HG03025 (cell line): Measurements from ENCODE around the gene PAWR.
"Not testable (repeated sequence)": the region's sequence is repeated elsewhere in the genome, so short reads cannot be mapped to it uniquely, and the experiment has no call there.

Source experiments
- ATAC-seq: cut with Tn5 transposase; IDR thresholded peaks from one replicate; pipeline ENCODE4 v1.9.1; 2021; ENCODE audit warnings: mild to moderate bottlenecking, moderate library complexity; ENCODE audit not compliant: unreplicated experiment, low FRiP score

PAWR gene

DNA sequence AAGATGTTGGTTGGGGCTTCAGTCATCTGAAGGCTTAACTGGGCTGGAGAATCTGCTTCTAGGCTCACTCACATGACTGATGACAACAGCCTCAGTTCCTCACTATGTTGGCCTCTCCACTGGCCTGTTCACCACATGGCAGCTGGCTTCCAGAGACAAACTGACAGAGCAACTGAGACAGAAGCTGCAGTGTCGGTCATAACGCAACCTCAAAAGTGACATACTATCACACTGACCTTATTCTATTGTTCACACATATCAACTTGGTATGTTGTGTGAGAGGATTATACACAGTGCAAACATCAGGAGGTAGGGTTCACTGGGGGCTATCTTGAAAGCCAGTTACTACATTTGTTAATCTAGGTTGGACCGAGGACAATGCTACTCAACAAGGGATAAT is 92.9 kb downstream of the PAWR start:
- no peak for ATAC-seq

DNA sequence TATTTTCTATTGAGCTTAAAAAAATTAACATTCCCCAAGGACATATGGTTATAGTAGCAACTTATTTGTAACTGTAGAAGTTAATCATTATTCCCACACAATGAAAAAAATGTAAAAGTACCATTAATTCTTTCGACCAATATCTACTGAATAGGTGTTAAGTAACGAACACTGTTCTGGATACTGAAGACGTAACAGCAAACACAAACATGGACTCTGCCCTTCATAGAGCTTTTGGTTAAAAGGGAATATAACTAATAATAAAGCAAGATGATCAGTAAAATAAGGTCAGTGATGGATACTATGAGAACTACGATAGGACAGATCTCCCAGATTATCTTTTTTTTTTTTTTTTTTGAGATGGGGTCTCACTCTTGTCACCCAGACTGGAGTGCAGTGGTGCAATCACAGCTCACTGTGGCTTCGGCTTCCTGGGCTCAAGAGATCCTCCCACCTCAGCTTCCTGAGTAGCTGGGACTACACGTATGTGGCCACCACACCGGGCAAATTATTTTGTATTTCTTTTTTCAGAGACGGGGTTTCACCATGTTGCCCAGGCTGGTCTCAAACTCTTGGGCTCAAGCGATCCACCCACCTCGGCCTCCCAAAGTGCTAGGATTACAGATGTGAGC is 93.9 kb downstream of the PAWR start:
- no peak for ATAC-seq

DNA sequence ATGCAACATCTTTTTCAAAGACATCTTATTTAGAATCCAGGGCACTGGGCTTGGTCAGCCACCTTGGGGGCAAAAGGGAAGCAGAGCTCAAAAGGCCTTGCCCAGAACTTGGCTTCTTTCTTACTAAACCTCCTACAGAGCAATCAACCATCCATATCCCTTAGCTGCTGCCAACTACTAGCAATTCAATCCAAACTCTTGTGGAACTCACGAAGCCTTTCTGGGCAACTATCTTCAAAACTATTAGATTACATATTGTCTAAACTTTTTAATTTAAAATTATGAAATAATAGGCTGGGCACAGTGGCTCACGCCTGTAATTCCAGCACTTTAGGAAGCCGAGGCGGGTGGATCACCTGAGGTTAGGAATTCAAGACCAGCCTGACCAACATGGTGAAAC is 95.5 kb downstream of the PAWR start:
- ATAC-seq, result no peak

DNA sequence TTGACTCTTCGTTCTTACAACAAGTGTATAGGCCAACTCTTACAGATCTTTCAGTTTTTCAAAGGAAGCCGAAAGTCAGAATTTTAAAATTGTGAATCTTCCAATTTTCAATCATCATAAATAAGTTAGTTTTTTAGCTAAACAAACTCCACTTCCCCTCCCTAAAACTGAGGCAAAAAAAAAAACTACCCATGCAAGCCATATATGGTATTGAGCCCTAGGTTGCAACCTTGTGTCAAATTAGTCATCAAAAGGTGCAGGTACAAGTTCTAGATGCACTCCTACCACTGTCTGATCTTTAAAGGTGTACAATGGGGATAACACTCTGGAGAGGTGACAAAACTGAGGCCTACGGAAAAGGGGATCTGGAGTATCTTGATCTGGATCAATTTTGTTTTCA is 97.9 kb downstream of the PAWR start:
- ATAC-seq, result no peak

DNA sequence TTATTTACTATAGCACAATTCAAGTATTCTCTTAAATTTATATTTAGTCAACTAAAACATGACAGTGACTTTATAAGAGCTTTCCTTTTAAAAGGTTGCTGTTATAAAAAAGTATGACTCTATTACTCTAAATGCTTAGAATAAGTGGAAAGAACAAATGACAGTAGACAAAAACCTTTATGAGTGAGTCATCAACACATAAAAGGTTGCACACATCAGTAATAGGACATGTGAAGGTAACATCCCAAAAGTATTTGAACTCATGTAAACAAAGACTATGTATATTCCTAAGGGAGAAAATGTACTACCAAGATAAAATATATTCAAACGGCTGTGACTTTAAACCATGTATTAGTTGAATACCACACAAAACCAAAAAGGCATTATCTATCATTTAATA is 98.8 kb downstream of the PAWR start:
- ATAC-seq, result no peak

DNA sequence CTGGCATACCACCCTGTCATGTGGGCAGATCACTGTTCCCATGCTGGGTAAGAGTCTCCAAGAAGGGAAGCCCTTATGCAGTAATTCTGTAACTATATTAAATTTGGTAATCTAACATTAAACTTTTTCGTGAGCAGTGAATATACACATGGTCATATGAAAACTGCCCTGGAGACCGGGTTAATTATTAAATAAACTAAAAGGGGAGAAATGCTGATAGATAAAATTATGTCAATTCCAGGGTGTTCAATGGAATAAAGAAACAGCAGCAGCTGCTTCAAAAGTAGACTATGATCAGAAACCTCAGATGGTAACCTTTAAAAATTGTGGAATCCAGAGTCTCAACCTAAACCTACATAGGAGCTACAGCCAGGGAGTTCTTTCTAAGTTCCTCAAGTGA is 100.0 kb downstream of the PAWR start:
- no peak for ATAC-seq

DNA sequence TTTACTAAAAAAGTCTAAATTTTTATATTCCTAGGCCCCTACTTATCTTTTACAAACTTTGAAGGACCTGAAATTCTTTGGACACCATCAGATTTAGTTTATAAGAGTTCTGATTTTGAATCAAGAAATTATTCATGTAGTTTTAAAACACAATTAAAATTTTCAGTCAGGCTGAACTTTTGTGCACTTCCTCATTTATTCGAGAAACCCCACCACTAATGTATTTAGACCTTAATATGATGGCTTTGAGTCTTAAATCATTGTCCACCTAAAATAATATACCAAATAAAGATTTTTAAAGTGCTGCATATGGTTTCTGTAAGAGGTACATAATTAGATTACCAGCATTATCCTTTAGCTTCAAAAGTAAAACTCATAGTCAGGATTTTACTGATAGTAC is 103.4 kb downstream of the PAWR start:
- no peak for ATAC-seq

DNA sequence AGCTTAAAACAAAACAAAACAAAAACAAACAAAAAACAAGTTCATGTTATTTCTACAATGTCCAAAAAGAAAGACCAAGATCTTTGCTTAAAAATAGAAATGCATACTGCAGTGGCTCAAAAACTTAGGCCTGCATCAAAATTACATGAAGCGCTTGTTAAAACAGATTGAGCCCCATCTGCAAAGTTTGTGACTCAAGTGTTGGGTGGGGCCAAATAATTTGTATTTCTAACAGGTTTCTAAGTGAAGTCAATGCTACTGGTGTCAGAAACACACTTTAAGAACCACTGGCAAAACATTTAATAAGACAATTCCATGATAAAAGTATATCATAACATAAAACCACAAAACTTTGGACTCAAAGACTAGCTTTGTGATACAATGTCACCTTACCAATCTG is 105.6 kb downstream of the PAWR start:
- ATAC-seq, result no peak

DNA sequence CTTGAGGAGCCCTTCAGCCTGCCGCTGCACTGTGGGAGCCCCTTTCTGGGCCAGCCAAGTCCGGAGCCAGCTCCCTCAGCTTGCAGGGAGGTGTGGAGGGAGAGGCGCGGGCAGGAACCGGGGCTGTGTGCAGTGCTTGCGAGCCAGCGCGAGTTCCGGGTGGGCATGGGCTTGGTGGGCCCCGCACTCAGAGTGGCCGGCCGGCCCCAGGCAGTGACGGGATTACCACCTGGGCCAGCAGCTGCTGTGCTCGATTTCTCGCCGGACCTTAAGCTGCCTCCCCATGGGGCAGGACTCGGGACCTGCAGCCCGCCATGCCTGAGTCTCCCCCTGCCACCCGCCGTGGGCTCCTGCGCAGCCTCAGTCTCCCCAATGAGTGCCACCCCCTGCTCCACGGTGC is 116.9 kb downstream of the PAWR start:
- no peak for ATAC-seq

DNA sequence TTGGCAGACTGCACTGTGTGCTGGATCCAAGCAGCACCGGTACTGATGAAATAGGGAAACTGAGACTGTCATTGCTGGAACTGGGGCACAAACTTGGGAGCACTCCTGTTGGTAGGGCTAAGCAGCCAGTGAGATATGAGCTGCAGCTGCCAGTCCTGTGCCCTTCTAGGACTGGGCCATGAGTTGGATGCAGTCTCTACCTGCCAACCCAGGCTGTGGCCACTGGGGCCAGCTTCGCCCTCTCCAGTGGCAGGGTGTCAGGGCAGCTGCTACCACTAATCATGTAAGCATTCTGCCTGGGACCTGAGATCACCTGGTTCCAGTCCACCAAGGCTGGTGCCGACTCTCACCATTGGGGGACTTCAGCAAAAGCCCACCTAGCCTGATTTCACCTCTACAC is 121.1 kb downstream of the PAWR start:
- no peak for ATAC-seq

DNA sequence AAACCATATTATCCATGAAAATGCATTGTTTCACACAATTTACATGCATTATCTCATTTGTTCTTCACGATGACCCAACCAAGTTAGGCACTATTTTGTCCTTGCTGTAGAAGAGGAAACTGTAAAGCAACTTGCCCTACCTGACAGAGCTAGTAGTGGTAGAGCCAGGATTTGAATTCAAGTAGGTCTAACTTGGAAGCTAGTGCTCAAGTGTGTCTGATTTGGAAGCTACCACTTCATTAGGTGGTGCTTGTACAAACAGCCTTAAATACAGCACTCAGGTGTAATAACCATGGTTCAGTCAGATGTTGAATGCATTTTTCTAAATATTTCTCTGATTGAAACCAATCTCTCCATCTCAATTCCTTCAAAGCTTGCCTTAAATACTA is 123.6 kb downstream of the PAWR start:
- ATAC-seq, result no peak

DNA sequence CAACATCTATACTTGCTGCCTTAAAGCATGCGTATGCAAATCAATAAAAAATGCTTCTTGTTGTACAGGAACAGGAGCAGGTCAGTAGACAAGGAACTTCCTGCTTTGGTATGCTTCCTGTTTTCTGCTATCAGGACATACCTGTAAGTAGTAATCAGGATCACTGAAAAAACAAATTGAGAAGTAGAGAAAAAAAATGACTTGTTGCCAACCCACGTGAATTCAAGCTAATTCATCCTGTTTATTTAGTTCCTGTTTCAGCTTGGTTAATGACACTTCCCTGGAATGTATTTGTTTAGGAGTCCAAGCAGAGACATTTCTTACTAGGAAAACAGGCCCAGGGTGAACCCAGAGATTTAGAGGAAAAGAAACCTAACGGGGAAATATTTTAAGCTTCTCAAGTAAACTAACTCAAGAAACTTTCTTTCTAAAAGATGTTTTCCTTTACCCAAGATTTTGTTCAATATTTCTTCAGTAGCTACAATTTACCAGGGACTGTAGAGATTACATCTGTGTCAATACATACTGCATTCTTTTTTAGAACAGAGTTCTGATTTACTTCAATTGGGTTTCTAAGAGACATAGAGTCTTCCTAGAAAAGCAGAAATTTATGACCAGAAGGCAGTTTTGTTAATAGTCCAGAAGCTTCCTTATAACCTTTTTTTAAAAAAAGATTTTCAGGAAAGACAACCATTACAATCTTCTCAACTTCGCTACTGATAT is 124.2 kb downstream of the PAWR start:
- ATAC-seq, result no peak

DNA sequence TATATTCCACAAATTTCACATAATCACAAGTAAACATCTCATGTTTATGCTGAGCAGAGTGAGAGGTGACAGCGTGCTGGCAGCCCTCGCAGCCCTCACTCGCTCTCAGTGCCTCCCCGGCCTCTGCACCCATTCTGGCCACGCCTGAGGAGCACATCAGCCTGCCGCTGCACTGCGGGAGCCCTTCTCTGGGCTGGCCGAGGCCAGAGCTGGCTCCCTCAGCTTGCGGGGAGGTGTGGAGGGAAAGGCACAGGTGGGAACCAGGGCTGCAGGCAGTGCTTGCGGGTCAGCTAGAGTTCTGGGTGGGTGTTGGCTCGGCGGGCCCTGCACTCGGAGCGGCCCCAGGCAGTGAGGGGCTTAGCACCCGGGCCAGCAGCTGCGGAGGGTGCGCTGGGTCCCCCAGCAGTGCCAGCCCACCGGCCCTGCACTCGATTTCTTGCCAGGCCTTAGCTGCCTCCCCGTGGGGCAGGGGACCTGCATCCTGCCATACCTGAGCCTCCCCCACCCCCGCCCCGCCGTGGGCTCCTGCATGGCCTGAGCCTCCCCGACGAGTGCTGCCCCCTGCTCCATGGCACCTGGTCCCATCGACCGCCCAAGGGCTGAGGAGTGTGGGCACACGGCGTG is 125.9 kb downstream of the PAWR start:
- not testable (repeated sequence) for ATAC-seq

DNA sequence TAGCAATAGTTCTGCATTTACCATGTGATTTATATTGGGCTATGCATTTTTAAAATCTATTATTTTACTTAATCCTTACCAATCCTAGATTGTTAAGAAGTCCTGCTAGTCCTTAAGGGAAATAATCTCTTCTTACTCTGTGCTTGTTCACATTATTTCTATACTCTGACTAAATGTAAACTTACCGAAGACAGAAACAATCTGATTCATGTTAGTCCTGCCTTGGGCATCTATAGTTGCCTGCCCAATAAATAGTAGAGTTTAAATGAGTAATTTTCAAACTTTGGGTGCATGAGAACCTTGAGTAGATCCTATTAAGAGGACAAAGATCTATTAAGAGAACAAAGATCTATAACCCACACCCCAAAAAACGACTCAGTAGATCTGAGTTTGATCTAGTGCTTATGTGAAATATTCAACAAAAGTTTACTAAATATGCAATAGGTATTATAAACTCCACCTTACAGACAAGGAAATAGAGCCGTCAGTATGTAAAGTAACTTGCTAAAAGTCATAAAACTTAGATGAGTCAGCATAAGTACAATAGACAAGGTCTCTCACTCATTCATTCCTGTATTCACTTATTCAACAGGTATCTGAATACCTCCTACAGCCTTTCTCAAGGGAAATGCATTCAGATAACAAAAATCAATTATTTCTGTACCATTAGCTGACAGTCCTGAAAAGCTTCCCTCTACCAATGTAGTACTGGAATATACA is 127.6 kb downstream of the PAWR start:
- ATAC-seq, result no peak

DNA sequence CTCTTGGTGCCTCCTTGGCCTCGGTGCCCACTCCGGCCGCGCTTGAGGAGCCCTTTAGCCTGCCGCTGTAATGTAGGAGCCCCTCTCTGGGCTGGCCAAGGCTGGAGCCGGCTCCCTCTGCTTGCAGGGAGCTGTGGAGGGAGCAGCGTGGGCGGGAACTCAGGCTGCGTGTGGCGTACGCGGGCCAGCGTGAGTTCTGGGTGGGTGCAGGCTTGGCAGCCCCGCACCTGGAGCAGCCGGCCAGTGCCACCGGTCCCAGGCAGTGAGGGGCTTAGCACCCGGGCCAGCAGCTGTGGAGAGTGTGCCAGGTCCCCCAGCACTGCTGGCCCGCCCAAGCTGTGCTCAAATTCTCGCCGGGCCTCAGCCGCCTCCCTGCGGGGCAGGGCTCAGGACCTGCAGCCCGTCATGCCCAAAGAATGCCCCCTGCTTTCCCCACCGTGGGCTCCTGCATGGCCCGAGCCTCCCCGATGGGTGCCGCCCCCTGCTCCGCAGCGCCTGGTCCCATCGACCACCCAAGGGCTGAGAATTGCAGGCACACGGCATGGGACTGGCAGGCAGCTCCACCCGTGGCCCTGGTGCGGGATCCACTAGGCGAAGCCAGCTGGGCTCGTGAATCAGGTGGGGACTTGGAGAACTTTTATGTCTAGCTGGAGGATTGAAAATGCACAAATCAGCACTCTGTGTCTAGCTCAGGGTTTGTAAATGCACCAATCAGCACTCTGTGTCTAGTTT is 129.2 kb downstream of the PAWR start:
- ATAC-seq, result no peak

DNA sequence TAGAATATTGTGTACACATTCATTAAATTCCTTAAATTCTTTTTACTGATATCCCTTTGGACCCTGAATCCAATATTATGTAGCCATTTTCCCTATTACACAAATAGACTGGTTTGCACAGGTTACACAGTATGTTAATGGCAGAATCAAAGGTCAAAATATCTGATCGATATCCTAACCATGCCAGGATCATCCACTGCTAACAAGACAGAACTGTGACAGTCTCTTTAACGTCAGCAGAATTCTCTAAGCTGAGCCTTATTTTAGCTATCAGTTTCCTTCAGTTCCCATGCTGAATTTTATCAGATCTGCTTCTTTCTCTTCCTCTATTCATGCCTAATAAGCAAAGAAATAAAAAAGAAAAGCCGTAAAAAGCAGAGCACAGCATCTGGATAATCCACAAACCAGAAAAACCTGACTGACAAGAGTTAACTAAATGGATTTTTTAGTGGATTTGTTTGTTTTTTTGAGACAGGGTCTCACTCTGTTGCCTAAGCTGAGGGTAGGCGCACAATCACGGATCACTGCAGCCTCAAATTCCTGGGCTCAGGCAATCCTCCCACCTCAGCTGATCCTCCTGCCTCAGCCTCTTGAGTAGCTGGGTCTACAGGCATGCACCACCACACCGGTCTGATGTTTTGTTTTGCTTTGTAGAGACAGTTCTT is 130.4 kb downstream of the PAWR start:
- no peak for ATAC-seq

DNA sequence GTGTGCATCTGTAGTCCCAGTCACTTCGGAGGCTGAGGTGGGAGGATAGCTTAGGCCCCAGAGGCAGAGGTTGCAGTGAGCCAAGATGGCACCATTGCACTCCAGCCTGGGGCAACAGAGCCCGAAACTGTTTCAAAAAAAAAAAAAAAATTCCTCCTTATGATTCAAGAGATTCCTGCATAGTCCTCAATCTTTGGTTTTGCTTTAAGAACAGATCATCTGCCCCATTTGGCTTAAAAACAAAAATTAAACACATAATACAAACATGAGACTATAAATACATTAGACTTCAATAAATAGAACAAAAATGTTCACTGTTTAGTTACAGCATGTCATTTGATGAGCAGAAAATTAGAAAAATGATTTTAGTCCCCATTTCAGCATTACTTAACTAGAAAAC is 131.2 kb downstream of the PAWR start:
- no peak for ATAC-seq

DNA sequence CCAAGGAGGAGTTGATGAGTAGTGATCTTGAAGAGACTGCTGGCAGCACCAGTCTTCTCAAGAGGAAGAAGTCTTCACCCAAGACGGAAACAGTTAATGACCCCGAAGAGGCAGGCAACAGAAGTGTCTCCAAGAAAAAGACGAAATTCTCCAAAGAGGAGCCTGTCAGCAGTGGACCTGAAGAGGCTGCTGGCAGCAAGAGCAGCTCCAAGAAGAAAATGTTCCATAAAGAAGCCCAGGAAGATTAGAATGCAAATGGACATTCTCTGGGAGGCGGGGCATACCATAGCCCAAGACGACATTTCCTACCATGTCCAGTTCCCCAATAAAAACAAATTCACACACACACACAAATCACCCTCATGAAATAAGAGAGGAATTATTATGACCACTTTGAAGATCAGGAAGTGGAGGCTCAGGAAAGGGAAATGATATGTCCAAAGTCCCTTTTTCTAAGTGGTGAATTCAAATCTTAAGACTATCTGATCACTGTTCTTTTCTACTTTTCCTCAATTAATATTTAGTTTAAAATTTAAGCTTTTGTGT is 131.8 kb downstream of the PAWR start:
- no peak for ATAC-seq

DNA sequence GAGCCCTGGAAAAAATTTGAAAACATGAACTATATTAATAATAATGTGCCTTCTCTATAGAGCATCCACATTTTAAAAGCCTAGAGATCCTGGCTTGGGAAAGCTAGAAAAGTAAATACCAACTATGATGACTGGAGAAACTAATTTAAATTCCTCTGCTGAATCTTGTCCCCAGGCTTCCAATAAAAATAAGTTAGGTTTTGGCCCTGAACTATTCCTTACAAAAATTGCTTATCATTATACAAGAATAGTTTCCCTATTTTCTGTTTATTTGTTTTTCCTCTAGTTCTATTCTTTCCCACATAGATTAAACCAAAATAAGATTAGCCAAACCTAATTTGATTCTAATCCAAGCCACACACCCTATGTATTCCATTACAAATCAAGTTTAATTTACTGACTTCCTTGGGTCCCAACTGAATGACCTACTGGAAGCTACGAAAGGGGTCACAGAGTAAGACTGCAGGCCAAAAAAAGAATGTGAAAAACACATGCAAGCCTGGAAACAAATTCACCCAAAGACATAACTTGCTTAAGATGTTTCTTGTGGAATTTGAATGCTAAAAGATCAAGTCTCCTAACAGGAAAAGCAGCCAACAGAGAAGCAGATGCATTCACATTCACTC is 133.0 kb downstream of the PAWR start:
- no peak for ATAC-seq
